GM13977 (cell line): ENCODE results near the gene RGMA.
"Not testable (repeated sequence)": the region's sequence is repeated elsewhere in the genome, so short reads cannot be mapped to it uniquely, and the experiment has no call there.

ENCODE experiments used
- DNase-seq: peaks from one replicate; pipeline ENCODE4 v3.0.0; 2012; ENCODE audit warnings: low spot score
- in situ Hi-C: fragments of 300-500 bp; cut with MboI; formaldehyde crosslinking; loops from one replicate; pipeline ENCODE4 v1.12.0; 2022; ENCODE audit warnings: low sequenced_read_pairs, low pct_unique_long_range_greater_than_20kb, mixed read lengths, inconsistent platforms; ENCODE audit not compliant: unreplicated experiment
- TF ChIP-seq, protein P1 (sequence below): IDR thresholded peaks from 2 replicates; pipeline ENCODE4 v1.5.1; 2012; ENCODE audit warnings: mild to moderate bottlenecking, control low read depth; ENCODE audit not compliant: insufficient read depth; ENCODE audit errors: extremely low read depth, missing control alignments

The RGMA gene

GRCh38 chr15:93065641-93066045 is 23.4 kb downstream of the RGMA start:
- TF ChIP-seq, protein P1, sequence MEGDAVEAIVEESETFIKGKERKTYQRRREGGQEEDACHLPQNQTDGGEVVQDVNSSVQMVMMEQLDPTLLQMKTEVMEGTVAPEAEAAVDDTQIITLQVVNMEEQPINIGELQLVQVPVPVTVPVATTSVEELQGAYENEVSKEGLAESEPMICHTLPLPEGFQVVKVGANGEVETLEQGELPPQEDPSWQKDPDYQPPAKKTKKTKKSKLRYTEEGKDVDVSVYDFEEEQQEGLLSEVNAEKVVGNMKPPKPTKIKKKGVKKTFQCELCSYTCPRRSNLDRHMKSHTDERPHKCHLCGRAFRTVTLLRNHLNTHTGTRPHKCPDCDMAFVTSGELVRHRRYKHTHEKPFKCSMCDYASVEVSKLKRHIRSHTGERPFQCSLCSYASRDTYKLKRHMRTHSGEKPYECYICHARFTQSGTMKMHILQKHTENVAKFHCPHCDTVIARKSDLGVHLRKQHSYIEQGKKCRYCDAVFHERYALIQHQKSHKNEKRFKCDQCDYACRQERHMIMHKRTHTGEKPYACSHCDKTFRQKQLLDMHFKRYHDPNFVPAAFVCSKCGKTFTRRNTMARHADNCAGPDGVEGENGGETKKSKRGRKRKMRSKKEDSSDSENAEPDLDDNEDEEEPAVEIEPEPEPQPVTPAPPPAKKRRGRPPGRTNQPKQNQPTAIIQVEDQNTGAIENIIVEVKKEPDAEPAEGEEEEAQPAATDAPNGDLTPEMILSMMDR: no peak
- in situ Hi-C loops: no loop called here
- no peak for DNase-seq

DNA sequence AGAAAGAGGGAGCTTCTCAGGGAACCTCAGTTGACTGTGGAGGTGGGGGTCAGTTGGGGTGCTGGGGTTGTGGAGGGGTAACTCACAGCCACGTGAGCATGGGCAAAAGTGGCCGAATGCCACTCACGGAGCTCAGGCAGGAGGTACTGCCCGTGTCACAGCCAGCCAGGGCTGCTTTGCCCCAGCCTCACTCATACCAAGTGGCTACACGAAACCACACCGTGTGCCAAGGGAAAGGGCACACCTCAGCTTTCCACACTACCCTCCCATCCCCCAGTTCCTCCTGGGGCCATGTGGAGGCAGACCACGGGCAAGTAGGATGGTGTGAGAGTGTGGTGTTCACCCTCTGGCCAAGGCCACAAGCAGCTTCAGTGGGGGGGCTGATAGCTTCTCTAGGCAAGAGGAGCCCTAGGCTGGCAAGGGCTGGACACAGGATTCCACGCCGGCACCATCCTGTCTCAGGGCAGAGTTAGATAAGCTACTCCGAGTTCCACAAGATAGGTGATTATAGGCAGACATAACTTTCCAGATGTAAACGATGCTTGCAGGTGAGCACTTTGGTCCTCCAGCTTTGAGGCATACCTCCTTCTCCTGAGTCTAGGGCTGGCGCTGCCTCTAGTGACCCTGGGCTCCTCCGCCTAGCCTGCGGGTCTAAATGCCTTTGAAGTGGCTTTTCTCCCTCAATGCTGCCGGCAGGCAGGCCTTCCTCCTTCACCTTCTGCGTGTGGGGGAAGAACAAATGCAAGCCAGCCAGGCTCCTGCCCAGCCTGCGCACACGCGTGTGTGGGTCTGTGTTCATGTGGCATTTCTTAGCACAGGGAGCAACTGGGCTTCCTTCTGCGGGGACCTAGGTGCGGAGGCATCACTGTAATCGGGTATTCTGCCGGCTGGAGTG is 25.0 kb downstream of the RGMA start:
- in situ Hi-C loops: no loop called here
- TF ChIP-seq, protein P1: no peak
- DNase-seq: no peak

GRCh38 chr15:93063262-93063671 is 25.7 kb downstream of the RGMA start:
- DNase-seq: no peak
- in situ Hi-C loops: no loop called here
- TF ChIP-seq, protein P1: no peak

DNA sequence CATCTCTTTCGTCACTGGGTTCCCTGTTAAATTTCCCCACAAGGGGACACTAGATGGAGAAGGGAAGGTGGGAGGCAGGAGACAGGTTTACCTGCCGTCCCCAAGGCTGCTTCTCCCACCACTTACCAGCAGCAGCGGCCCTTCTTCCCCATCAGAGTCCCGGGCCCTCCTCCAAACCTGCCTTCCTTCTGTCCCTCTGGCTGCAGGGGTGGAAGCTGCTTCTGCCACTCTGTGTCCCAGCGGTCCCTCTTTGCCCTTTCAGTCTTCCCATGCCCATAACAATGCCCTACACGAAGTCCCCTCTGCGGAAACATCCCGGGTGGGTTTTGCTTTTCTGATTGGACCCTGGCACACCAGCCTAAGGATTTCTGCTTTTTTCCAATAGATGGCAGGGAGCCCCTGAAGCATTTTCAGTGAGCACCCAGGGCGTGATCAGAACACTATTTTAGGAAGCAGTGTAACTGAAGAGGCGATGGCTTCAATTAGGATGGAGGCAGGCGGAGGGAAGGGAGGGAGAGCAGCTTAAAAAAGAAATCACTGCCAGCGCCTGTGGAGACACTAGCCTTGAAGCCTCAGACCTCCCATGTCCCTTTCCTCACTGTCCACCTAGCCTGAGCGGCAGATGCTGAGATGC is 26.3 kb downstream of the RGMA start:
- DNase-seq, in situ Hi-C loops: not testable (repeated sequence)

- in situ Hi-C loops: no loop called here
- DNase-seq: no peak
- TF ChIP-seq, protein P1: no peak
Measured at GRCh38 chr15:93060336-93061248, 28.4 kb downstream of the RGMA start.

GRCh38 chr15:93059442-93059841 is 29.6 kb downstream of the RGMA start:
- in situ Hi-C loops: no loop called here

More at GRCh38 chr15:93059442-93059841, 29.6 kb downstream of the RGMA start:
- DNase-seq: no peak
- TF ChIP-seq, protein P1: no peak
